Caco-2 (cell line): Measurements from ENCODE around the gene CRISP3. TPM values are rescaled to one million over a fixed set of nuclear protein-coding genes. Genes with fewer than 3 reads are reported as not detected.

Experiments used
- BruUV-seq: library from RNA; stranded (reverse); fragments of 400-500 nt; replicated peaks from 2 replicates; lab custom pipeline; 2021; lab: Mats Ljungman, UMichigan
- CTCF ChIA-PET: fragments of 300-600 bp; sonication (Branson Sonifier 250); formaldehyde crosslinking; loops from one replicate; lab custom pipeline; 2022; ENCODE audit warnings: antibody characterized with exemption; lab: Charles Lee
- POLR2A ChIA-PET: fragments of 300-600 bp; sonication (Branson Sonifier 250); formaldehyde crosslinking; loops from one replicate; lab custom pipeline; 2022; ENCODE audit warnings: antibody characterized with exemption; lab: Charles Lee
- DNase-seq, 2 experiments: peaks; one replicate each; pipeline versions ENCODE4 v3.0.0 to v3.0.0-alpha.2; 2020 to 2022
- H3K27me3 ChIP-seq: replicated peaks from 2 replicates; pipeline ENCODE4 v1.6.0; 2011; ENCODE audit warnings: low read length; ENCODE audit not compliant: control insufficient read depth, insufficient read depth
- H3K36me3 ChIP-seq: 2 replicates; pipeline ENCODE4 v1.5.1; 2011; ENCODE audit warnings: low read length; ENCODE audit not compliant: control insufficient read depth, insufficient read depth
- H3K4me1 ChIP-seq: fragments of 250-450 bp; sonication (Bioruptor Pico); 2 replicates; pipeline ENCODE4 v1.5.1; 2020; ENCODE audit warnings: mild to moderate bottlenecking
- H3K4me3 ChIP-seq: 2 replicates; pipeline ENCODE4 v1.5.1; 2011; ENCODE audit warnings: low read depth, mild to moderate bottlenecking, control low read depth, low read length
- H3K9me3 ChIP-seq: fragments of 250-450 bp; sonication (Bioruptor Pico); 2 replicates; pipeline ENCODE4 v1.5.1; 2020; ENCODE audit warnings: mild to moderate bottlenecking, moderate library complexity
- H3K27ac Mint-ChIP-seq: one replicate; pipeline ENCODE4 v1.8.0; 2022; ENCODE audit warnings: mixed read lengths; ENCODE audit not compliant: unreplicated experiment
- H3K27me3 Mint-ChIP-seq: one replicate; pipeline ENCODE4 v1.8.0; 2022; ENCODE audit warnings: mixed read lengths; ENCODE audit not compliant: insufficient read depth, unreplicated experiment
- H3K36me3 Mint-ChIP-seq: one replicate; pipeline ENCODE4 v1.8.0; 2022; ENCODE audit warnings: mild to moderate bottlenecking, mixed read lengths; ENCODE audit not compliant: insufficient read depth, unreplicated experiment
- H3K4me1 Mint-ChIP-seq: one replicate; pipeline ENCODE4 v1.8.0; 2022; ENCODE audit warnings: low read depth, mixed read lengths; ENCODE audit not compliant: unreplicated experiment
- H3K4me3 Mint-ChIP-seq: one replicate; pipeline ENCODE4 v1.8.0; 2022; ENCODE audit warnings: mild to moderate bottlenecking, moderate library complexity, mixed read lengths; ENCODE audit not compliant: unreplicated experiment
- H3K9me3 Mint-ChIP-seq: one replicate; pipeline ENCODE4 v1.8.0; 2022; ENCODE audit warnings: mixed read lengths; ENCODE audit not compliant: unreplicated experiment
- CTCF ChIP-seq, 2 experiments: fragments of 200-600 bp in 1 of 2; IDR thresholded peaks; 1 replicate in 1 of 2; 2 replicates in 1 of 2; pipeline versions ENCODE4 v1.5.1 to v1.8.0; 2011 to 2022; ENCODE audit warnings: antibody characterized with exemption in 1 of 2, control low read depth in 1 of 2, inconsistent platforms in 1 of 2, low read depth in 1 of 2, low read length in 1 of 2, mild to moderate bottlenecking in 1 of 2, moderate library complexity in 1 of 2; ENCODE audit not compliant: insufficient read depth in 1 of 2, severe bottlenecking in 1 of 2, unreplicated experiment in 1 of 2
- intact Hi-C: fragments of 100-400 bp; cut with micrococcal nuclease; formaldehyde crosslinking; loops from one replicate; pipeline ENCODE4 v1.10.0; 2022; ENCODE audit not compliant: unreplicated experiment
- total RNA-seq: library from RNA; stranded (reverse); gene quantifications from 2 replicates; pipeline ENCODE4 v1.2.3, GENCODE V29; 2022

The CRISP3 gene
- total RNA-seq, 1 experiment from 2014 or later = not detected

DNA sequence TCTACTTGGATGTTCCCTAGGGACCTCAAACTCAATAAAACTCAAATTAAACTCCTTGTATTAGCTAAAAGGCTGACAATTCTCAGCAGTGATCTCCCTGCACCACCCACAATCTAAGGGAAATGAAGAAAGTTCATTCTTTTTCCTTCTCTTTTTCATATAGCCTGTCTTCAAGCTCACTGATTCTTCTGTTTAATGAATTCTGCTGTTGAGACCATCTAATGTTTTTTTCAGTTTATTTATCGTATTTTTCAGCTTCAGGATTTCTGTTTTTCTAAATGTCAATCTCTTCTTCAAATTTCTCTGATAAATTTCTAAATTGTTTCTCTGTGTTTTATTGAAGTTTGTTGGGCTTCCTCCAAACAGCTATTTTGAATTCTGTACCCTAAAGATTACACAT lies 50.7 kb downstream of the CRISP3 start:
- Mint-ChIP-seq H3K4me3 (no peak overlapping the region), H3K27me3 (no peaks in the 10 kb centered on the region), H3K9me3 (peaks cover 7% of the 10 kb centered on the region), H3K4me1 (no peaks in the 10 kb centered on the region), H3K27ac (no peak overlapping the region), H3K36me3 (no peaks in the 10 kb centered on the region)
- no peak for TF ChIP-seq CTCF (IDR thresholded peaks at IDR 0.05; ENCODE audit: insufficient read depth in 1 of 2, low read depth in 1 of 2, low read length in 1 of 2, severe bottlenecking in 1 of 2, unreplicated experiment in 1 of 2)
- no TSS peak for BruUV-seq
- intact Hi-C loops = no loop called here
- H3K36me3 ChIP-seq = no peaks in the 10 kb centered on the region
- POLR2A ChIA-PET = no interaction called here
- H3K9me3 ChIP-seq = peaks cover 8% of the 10 kb centered on the region
- CTCF ChIA-PET = no interaction called here
- H3K4me3 ChIP-seq = no peak overlapping the region
- no peaks in the 10 kb centered on the region for H3K4me1 ChIP-seq
- H3K27me3 ChIP-seq = no peaks in the 10 kb centered on the region
- DNase-seq = no peak

- ChIA-PET POLR2A (no interaction called here), CTCF (no interaction called here)
- H3K27me3 ChIP-seq = no peaks in the 10 kb centered on the region
- BruUV-seq = no TSS peak
- no peak for TF ChIP-seq CTCF (IDR thresholded peaks at IDR 0.05; ENCODE audit: insufficient read depth in 1 of 2, low read depth in 1 of 2, low read length in 1 of 2, severe bottlenecking in 1 of 2, unreplicated experiment in 1 of 2)
- peaks cover 7% of the 10 kb centered on the region for H3K9me3 Mint-ChIP-seq
- no peaks in the 10 kb centered on the region for H3K4me1 Mint-ChIP-seq
- H3K27ac Mint-ChIP-seq = no peak overlapping the region
- H3K27me3 Mint-ChIP-seq = no peaks in the 10 kb centered on the region
- H3K4me3 Mint-ChIP-seq = no peak overlapping the region
- H3K9me3 ChIP-seq = peaks cover 8% of the 10 kb centered on the region
- H3K36me3 Mint-ChIP-seq = no peaks in the 10 kb centered on the region
- H3K36me3 ChIP-seq = no peaks in the 10 kb centered on the region
- intact Hi-C loops = no loop called here
- no peak overlapping the region for H3K4me3 ChIP-seq
- H3K4me1 ChIP-seq = no peaks in the 10 kb centered on the region
- no peak for DNase-seq
Observed at GRCh38 chr6:49692534-49692933, 51.7 kb downstream of the CRISP3 start.

Other genes with a start within 250 kb of the CRISP3 start
- not detected in 2 replicates for gene GLYATL3, start 244.5 kb downstream of the CRISP3 start, total RNA-seq
- gene C6orf141, start 193.7 kb downstream of the CRISP3 start, total RNA-seq = 2.1 and 2.3 TPM in 2 replicates
- not detected in 2 replicates for gene RHAG, start 107.5 kb downstream of the CRISP3 start, total RNA-seq
- gene CRISP2, start 30.8 kb downstream of the CRISP3 start, total RNA-seq = not detected in 2 replicates
- not detected in 2 replicates for gene PGK2, start 42.9 kb upstream of the CRISP3 start, total RNA-seq
- gene CRISP1, start 122.1 kb upstream of the CRISP3 start, total RNA-seq = not detected in 2 replicates
- gene DEFB114, start 219.8 kb upstream of the CRISP3 start, total RNA-seq = not detected in 2 replicates
- not detected in 2 replicates for gene DEFB113, start 225.2 kb upstream of the CRISP3 start, total RNA-seq